WTC11 (cell line): ENCODE results near the gene GNAT3. TPM values are rescaled to one million over a fixed set of nuclear protein-coding genes. Genes with fewer than 3 reads are reported as not detected.
A peak's percentile ranks its signal among the peaks of the same experiment; 100 is the strongest.

Experiments used
- ATAC-seq: fragments of 200-7000 bp; cut with Tn5 transposase; 2 replicates; pipeline ENCODE4 v1.10.0; 2021; ENCODE audit warnings: mild to moderate bottlenecking, moderate library complexity
- CTCF ChIA-PET: fragments of 300-600 bp; sonication (Branson Sonifier 250); formaldehyde crosslinking; loops from one replicate; lab custom pipeline; 2021; ENCODE audit warnings: antibody characterized with exemption; lab: Charles Lee
- POLR2A ChIA-PET: fragments of 350-600 bp; sonication (Branson Sonifier 250); formaldehyde crosslinking; loops from one replicate; lab custom pipeline; 2021; ENCODE audit warnings: antibody characterized with exemption; lab: Charles Lee
- DNase-seq: peaks from one replicate; pipeline ENCODE4 v3.0.0; 2021; ENCODE audit warnings: low spot score
- H3K27ac Mint-ChIP-seq: 2 replicates; pipeline ENCODE4 v1.8.0; 2021; ENCODE audit warnings: mixed read lengths
- H3K27me3 Mint-ChIP-seq: 2 replicates; pipeline ENCODE4 v1.8.0; 2021; ENCODE audit warnings: low read depth, mild to moderate bottlenecking, moderate library complexity, mixed read lengths
- H3K36me3 Mint-ChIP-seq: 2 replicates; pipeline ENCODE4 v1.8.0; 2021; ENCODE audit warnings: mixed read lengths
- H3K4me1 Mint-ChIP-seq: 2 replicates; pipeline ENCODE4 v1.8.0; 2022; ENCODE audit warnings: mixed read lengths
- H3K4me3 Mint-ChIP-seq: 2 replicates; pipeline ENCODE4 v1.8.0; 2021; ENCODE audit warnings: mild to moderate bottlenecking, moderate library complexity, mixed read lengths
- H3K9me3 Mint-ChIP-seq: 2 replicates; pipeline ENCODE4 v1.8.0; 2021; ENCODE audit warnings: mixed read lengths
- ATF1 ChIP-seq: sonication (generic); formaldehyde crosslinking; IDR thresholded peaks from 2 replicates; pipeline ENCODE4 v1.8.1; 2023; ENCODE audit warnings: mild to moderate bottlenecking, moderate library complexity, missing genetic modification reagents
- ESRRA ChIP-seq: sonication (generic); formaldehyde crosslinking; IDR thresholded peaks from 2 replicates; pipeline ENCODE4 v1.8.1; 2022; ENCODE audit warnings: mild to moderate bottlenecking, missing genetic modification reagents, borderline replicate concordance
- FOXK1 ChIP-seq: sonication (generic); formaldehyde crosslinking; IDR thresholded peaks from 2 replicates; pipeline ENCODE4 v1.8.0; 2022; ENCODE audit warnings: mild to moderate bottlenecking, moderate library complexity, missing genetic modification reagents
- FOXP1 ChIP-seq: sonication (generic); formaldehyde crosslinking; IDR thresholded peaks from 2 replicates; pipeline ENCODE4 v1.8.0; 2022; ENCODE audit warnings: missing genetic modification reagents, mild to moderate bottlenecking, moderate library complexity, borderline replicate concordance
- NFE2L1 ChIP-seq: sonication (generic); formaldehyde crosslinking; IDR thresholded peaks from 2 replicates; pipeline ENCODE4 v1.8.1; 2023; ENCODE audit warnings: missing genetic modification reagents
- NR1H2 ChIP-seq: sonication (generic); formaldehyde crosslinking; IDR thresholded peaks from 2 replicates; pipeline ENCODE4 v1.9.0; 2021; ENCODE audit warnings: mild to moderate bottlenecking, moderate library complexity, missing genetic modification reagents
- RORB ChIP-seq: fragments of 250-450 bp; sonication (Bioruptor Pico); IDR thresholded peaks from 2 replicates; pipeline ENCODE4 v1.9.0; 2021; ENCODE audit warnings: mild to moderate bottlenecking
- TEAD4 ChIP-seq: sonication (generic); formaldehyde crosslinking; IDR thresholded peaks from 2 replicates; pipeline ENCODE4 v1.8.0; 2022; ENCODE audit warnings: mild to moderate bottlenecking, missing genetic modification reagents
- TP53 ChIP-seq: sonication (generic); formaldehyde crosslinking; IDR thresholded peaks from 2 replicates; pipeline ENCODE4 v1.8.1; 2023; ENCODE audit warnings: mild to moderate bottlenecking, missing genetic modification reagents
- ZNF232 ChIP-seq: sonication (generic); formaldehyde crosslinking; IDR thresholded peaks from 2 replicates; pipeline ENCODE4 v1.8.0; 2022; ENCODE audit warnings: mild to moderate bottlenecking, missing genetic modification reagents
- ZNF396 ChIP-seq: fragments of 250-450 bp; sonication (Bioruptor Pico); IDR thresholded peaks from 2 replicates; pipeline ENCODE4 v1.8.0; 2021; ENCODE audit warnings: mild to moderate bottlenecking, moderate library complexity, borderline replicate concordance
- ZNF416 ChIP-seq: fragments of 250-450 bp; sonication (Bioruptor Pico); IDR thresholded peaks from 2 replicates; pipeline ENCODE4 v1.9.0; 2021; ENCODE audit warnings: mild to moderate bottlenecking, inconsistent platforms
- total RNA-seq: library from RNA; stranded (reverse); gene quantifications from 3 replicates; pipeline ENCODE4 v1.2.3, GENCODE V29; 2021
- TF ChIP-seq, protein P1 (sequence below): sonication (generic); formaldehyde crosslinking; IDR thresholded peaks from 2 replicates; pipeline ENCODE4 v1.8.1; 2022; ENCODE audit warnings: mild to moderate bottlenecking, missing genetic modification reagents, moderate library complexity, borderline replicate concordance
- TF ChIP-seq, protein P2 (sequence below): fragments of 250-450 bp; sonication (Bioruptor Pico); IDR thresholded peaks from 2 replicates; pipeline ENCODE4 v1.9.0; 2021; ENCODE audit warnings: mild to moderate bottlenecking
- TF ChIP-seq, protein P3 (sequence below): fragments of 250-450 bp; sonication (Bioruptor Pico); IDR thresholded peaks from 2 replicates; pipeline ENCODE4 v2.1.2; 2022; ENCODE audit warnings: mild to moderate bottlenecking, moderate library complexity
- TF ChIP-seq, protein P4 (sequence below): sonication (generic); formaldehyde crosslinking; IDR thresholded peaks from 2 replicates; pipeline ENCODE4 v1.8.0; 2023; ENCODE audit warnings: missing genetic modification reagents, mild to moderate bottlenecking, borderline replicate concordance
- TF ChIP-seq, protein P5 (sequence below): fragments of 250-450 bp; sonication (Bioruptor Pico); conservative IDR thresholded peaks from 2 replicates; pipeline ENCODE4 v1.9.0; 2021; ENCODE audit warnings: mild to moderate bottlenecking
- TF ChIP-seq, protein P6 (sequence below): sonication (generic); formaldehyde crosslinking; conservative IDR thresholded peaks from 2 replicates; pipeline ENCODE4 v1.8.1; 2022; ENCODE audit warnings: mild to moderate bottlenecking, missing genetic modification reagents

Gene GNAT3
- total RNA-seq, 1 experiment from 2014 or later: not detected

DNA sequence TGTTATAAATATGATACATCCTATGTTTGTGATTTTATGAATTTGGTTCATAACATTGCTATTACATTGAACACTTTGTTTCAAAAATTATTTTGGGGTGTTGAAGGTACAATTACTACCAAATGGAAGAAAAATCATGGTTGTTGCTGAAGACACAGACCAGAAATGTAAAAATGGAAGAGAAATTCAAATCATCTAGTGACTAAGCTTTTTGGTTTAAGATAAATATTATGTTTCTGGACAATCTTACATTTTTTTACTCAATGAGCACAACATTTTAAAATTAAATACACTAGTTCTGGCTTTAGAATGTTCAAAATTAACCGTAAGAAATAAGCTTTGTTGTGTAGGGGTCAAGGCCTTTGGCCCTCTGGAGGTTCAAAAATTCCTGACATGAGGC lies 82.7 kb downstream of the GNAT3 start:
- H3K36me3 Mint-ChIP-seq: no peaks in the 10 kb centered on the region
- DNase-seq: no peak
- ATAC-seq: no peak
- POLR2A ChIA-PET: no interaction called here
- CTCF ChIA-PET: interaction anchor here (1.0 to 1.5 kb wide), 3 partner anchors 203 to 1041 kb away, joined by 3 to 15 read pairs (median 9); no protein-coding TSS in a partner anchor
- no peaks in the 10 kb centered on the region for H3K9me3 Mint-ChIP-seq
- peaks cover 15% of the 10 kb centered on the region for H3K4me1 Mint-ChIP-seq
- no peak overlapping the region; the same call in 1 of the 2 replicates for H3K27ac Mint-ChIP-seq
- TF ChIP-seq ESRRA (CRISPR knock-in tag) (no peak), TEAD4 (CRISPR knock-in tag) (no peak), TP53 (CRISPR knock-in tag) (no peak), NR1H2 (no peak), FOXK1 (CRISPR knock-in tag) (no peak), FOXP1 (CRISPR knock-in tag) (no peak), NFE2L1 (no peak)
- TF ChIP-seq, protein P1, sequence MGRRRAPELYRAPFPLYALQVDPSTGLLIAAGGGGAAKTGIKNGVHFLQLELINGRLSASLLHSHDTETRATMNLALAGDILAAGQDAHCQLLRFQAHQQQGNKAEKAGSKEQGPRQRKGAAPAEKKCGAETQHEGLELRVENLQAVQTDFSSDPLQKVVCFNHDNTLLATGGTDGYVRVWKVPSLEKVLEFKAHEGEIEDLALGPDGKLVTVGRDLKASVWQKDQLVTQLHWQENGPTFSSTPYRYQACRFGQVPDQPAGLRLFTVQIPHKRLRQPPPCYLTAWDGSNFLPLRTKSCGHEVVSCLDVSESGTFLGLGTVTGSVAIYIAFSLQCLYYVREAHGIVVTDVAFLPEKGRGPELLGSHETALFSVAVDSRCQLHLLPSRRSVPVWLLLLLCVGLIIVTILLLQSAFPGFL (CRISPR knock-in tag): no peak
- TF ChIP-seq, protein P2, sequence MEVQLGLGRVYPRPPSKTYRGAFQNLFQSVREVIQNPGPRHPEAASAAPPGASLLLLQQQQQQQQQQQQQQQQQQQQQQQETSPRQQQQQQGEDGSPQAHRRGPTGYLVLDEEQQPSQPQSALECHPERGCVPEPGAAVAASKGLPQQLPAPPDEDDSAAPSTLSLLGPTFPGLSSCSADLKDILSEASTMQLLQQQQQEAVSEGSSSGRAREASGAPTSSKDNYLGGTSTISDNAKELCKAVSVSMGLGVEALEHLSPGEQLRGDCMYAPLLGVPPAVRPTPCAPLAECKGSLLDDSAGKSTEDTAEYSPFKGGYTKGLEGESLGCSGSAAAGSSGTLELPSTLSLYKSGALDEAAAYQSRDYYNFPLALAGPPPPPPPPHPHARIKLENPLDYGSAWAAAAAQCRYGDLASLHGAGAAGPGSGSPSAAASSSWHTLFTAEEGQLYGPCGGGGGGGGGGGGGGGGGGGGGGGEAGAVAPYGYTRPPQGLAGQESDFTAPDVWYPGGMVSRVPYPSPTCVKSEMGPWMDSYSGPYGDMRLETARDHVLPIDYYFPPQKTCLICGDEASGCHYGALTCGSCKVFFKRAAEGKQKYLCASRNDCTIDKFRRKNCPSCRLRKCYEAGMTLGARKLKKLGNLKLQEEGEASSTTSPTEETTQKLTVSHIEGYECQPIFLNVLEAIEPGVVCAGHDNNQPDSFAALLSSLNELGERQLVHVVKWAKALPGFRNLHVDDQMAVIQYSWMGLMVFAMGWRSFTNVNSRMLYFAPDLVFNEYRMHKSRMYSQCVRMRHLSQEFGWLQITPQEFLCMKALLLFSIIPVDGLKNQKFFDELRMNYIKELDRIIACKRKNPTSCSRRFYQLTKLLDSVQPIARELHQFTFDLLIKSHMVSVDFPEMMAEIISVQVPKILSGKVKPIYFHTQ (CRISPR knock-in tag): no peak
- TF ChIP-seq, protein P3, sequence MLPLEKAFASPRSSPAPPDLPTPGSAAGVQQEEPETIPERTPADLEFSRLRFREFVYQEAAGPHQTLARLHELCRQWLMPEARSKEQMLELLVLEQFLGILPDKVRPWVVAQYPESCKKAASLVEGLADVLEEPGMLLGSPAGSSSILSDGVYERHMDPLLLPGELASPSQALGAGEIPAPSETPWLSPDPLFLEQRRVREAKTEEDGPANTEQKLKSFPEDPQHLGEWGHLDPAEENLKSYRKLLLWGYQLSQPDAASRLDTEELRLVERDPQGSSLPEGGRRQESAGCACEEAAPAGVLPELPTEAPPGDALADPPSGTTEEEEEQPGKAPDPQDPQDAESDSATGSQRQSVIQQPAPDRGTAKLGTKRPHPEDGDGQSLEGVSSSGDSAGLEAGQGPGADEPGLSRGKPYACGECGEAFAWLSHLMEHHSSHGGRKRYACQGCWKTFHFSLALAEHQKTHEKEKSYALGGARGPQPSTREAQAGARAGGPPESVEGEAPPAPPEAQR: no peak
- no peaks in the 10 kb centered on the region for H3K27me3 Mint-ChIP-seq
- no peak overlapping the region for H3K4me3 Mint-ChIP-seq

DNA sequence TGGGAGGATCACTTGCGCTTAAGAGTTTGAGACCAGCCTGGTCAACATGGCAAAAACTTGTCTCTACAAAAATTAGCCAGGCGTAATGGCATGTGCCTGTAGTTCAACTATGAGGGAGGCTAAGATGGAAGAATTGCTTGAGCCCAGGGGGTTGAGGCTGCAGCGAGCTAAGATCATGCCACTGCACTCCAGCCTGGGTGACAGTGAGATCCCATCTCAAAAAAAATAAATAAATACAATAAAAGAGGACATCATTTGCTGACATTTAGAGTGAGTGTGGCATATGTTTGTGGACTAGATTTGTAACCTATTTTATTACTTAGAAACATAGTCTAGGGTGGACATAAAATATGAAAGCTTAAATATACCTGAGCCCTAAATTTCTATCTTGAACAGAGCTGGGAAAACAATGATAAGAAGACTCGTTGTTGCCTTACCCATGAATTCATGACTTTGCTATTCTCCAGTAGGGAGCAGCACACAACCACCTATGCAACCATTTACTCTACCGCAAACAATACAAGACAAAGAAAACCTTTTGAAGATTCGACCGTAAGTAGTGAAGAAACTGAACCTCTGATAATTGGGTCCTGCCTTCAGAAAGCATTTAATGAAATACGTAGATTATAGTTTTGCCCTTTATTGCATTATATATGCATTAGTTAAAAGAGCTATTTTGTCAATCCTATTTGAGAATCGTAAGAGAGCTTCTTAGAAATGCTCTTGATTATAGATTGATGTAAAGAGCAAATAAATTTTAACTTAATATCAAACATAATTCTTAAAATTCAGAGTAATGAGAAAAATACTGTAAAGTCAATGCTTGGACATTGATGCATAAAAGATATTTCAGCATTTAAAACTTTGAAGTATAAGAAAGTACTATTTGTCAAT lies 83.5 kb downstream of the GNAT3 start:
- peaks cover 15% of the 10 kb centered on the region for H3K4me1 Mint-ChIP-seq
- peak; percentile 12 for DNase-seq

More for the DNA sequence above, 83.5 kb downstream of the GNAT3 start:
- TF ChIP-seq, protein P4, sequence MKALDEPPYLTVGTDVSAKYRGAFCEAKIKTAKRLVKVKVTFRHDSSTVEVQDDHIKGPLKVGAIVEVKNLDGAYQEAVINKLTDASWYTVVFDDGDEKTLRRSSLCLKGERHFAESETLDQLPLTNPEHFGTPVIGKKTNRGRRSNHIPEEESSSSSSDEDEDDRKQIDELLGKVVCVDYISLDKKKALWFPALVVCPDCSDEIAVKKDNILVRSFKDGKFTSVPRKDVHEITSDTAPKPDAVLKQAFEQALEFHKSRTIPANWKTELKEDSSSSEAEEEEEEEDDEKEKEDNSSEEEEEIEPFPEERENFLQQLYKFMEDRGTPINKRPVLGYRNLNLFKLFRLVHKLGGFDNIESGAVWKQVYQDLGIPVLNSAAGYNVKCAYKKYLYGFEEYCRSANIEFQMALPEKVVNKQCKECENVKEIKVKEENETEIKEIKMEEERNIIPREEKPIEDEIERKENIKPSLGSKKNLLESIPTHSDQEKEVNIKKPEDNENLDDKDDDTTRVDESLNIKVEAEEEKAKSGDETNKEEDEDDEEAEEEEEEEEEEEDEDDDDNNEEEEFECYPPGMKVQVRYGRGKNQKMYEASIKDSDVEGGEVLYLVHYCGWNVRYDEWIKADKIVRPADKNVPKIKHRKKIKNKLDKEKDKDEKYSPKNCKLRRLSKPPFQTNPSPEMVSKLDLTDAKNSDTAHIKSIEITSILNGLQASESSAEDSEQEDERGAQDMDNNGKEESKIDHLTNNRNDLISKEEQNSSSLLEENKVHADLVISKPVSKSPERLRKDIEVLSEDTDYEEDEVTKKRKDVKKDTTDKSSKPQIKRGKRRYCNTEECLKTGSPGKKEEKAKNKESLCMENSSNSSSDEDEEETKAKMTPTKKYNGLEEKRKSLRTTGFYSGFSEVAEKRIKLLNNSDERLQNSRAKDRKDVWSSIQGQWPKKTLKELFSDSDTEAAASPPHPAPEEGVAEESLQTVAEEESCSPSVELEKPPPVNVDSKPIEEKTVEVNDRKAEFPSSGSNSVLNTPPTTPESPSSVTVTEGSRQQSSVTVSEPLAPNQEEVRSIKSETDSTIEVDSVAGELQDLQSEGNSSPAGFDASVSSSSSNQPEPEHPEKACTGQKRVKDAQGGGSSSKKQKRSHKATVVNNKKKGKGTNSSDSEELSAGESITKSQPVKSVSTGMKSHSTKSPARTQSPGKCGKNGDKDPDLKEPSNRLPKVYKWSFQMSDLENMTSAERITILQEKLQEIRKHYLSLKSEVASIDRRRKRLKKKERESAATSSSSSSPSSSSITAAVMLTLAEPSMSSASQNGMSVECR (CRISPR knock-in tag): no peak
- TF ChIP-seq ZNF232 (CRISPR knock-in tag): no peak
- TF ChIP-seq, protein P5, sequence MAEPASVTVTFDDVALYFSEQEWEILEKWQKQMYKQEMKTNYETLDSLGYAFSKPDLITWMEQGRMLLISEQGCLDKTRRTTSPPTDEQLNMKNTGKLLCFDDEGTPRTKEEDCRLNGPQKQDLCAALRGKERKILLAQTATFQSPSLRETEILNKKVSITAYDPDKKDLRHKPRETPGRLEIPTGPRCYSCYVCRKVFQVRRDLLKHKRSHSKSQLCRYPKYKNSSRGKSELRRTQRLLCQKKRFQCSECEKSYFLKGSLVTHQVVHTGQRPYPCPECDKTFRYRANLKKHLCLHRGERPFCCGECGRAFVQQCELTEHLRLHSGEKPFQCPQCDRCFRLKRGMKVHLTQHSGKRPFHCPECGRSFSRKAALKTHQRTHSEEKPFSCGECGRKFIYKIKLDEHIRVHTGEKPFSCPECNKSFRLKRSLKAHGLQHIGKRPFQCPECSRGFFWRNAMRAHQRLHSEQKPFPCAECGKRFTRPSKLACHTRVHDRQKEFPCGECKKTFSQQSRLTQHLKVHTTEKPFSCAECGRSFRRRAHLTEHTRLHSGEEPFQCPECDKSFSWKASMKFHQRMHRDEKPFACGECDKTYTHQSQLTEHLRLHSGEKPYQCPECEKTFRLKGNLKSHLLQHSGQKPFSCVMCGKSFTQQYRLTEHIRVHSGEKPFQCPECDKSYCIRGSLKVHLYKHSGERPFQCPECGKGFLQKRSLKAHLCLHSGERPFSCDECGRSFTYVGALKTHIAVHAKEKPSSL (CRISPR knock-in tag): no peak
- TF ChIP-seq ZNF396 (CRISPR knock-in tag): no peak
- TF ChIP-seq RORB (CRISPR knock-in tag): no peak
- TF ChIP-seq, protein P6, sequence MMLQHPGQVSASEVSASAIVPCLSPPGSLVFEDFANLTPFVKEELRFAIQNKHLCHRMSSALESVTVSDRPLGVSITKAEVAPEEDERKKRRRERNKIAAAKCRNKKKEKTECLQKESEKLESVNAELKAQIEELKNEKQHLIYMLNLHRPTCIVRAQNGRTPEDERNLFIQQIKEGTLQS (CRISPR knock-in tag): no peak
- no peak for TF ChIP-seq ZNF416
- TF ChIP-seq ATF1 (CRISPR knock-in tag): no peak
- Mint-ChIP-seq H3K4me3 (no peak overlapping the region), H3K27ac (no peak overlapping the region), H3K9me3 (no peaks in the 10 kb centered on the region), H3K27me3 (no peaks in the 10 kb centered on the region), H3K36me3 (no peaks in the 10 kb centered on the region)
- ChIA-PET CTCF (interaction anchor here (0.8 to 1.5 kb wide), 6 partner anchors 10 to 1042 kb away, joined by 3 to 15 read pairs (median 6); no protein-coding TSS in a partner anchor), POLR2A (no interaction called here)
- ATAC-seq: peak; percentile 94
